Gastroesophageal sphincter (tissue), 3 donors: ENCODE data around the gene WDR37.

ENCODE experiments used
- EP300 ChIP-seq: sonication (generic); formaldehyde crosslinking; IDR thresholded peaks from one replicate; pipeline ENCODE4 v1.6.1; 2017; ENCODE audit warnings: antibody characterized with exemption, mild to moderate bottlenecking
- POLR2A ChIP-seq, 2 donors: fragments of 450-650 bp; IDR thresholded peaks; one replicate each; pipeline ENCODE4 v1.6.1; 2017; ENCODE audit warnings: antibody characterized with exemption in 2 of 2, mild to moderate bottlenecking in 2 of 2, moderate library complexity in 1 of 2
- POLR2AphosphoS5 ChIP-seq: sonication (generic); formaldehyde crosslinking; IDR thresholded peaks from one replicate; pipeline ENCODE4 v1.6.1; 2017; ENCODE audit warnings: antibody characterized with exemption
- TF ChIP-seq, protein P1 (sequence below), 4 experiments: fragments of 200-600 bp in 2 of 4; fragments of 450-650 bp in 2 of 4; sonication (generic) in 1 of 4; IDR thresholded peaks; one replicate each; pipeline ENCODE4 v1.5.1; 2017 to 2019; ENCODE audit warnings: antibody characterized with exemption in 4 of 4, mild to moderate bottlenecking in 2 of 4, moderate library complexity in 2 of 4

DNA sequence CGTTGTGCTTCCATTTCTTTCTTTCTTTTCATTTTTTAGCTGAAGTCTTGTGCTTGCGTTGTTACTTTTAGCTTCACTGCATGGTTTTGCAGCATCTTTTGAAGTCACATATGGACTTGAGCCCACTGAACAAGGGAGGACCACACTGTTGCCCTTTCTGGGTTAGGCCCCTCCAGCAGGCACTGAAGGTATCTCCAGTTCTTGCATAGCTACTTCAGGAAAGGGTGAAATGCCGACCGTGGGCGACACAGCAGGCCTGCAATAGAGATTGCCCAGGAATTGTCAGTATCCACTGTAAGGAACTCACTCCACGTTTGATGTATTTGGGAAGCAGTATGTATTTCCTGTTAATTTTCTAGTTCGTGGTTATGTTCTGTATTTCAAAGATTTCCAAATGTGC lies 85.1 kb downstream of the WDR37 start:
- TF ChIP-seq POLR2AphosphoS5 (no peak), POLR2A (IDR thresholded peaks at IDR 0.05) (no peak), EP300 (no peak)
- TF ChIP-seq, protein P1, sequence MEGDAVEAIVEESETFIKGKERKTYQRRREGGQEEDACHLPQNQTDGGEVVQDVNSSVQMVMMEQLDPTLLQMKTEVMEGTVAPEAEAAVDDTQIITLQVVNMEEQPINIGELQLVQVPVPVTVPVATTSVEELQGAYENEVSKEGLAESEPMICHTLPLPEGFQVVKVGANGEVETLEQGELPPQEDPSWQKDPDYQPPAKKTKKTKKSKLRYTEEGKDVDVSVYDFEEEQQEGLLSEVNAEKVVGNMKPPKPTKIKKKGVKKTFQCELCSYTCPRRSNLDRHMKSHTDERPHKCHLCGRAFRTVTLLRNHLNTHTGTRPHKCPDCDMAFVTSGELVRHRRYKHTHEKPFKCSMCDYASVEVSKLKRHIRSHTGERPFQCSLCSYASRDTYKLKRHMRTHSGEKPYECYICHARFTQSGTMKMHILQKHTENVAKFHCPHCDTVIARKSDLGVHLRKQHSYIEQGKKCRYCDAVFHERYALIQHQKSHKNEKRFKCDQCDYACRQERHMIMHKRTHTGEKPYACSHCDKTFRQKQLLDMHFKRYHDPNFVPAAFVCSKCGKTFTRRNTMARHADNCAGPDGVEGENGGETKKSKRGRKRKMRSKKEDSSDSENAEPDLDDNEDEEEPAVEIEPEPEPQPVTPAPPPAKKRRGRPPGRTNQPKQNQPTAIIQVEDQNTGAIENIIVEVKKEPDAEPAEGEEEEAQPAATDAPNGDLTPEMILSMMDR (IDR thresholded peaks at IDR 0.05) = no peak
